Esophagus squamous epithelium (tissue), 5 donors: ENCODE measurements around the gene NENF. TPM values are rescaled to one million over a fixed set of nuclear protein-coding genes. Genes with fewer than 3 reads are reported as not detected.

Source experiments
- DNase-seq: peaks from one replicate; lab custom pipeline; 2025; lab: John Stamatoyannopoulos, UW
- H3K27ac ChIP-seq, 4 donors: fragments of 200-600 bp; sonication (generic); one replicate each; pipeline ENCODE4 v1.5.1; 2016 to 2019; ENCODE audit warnings: mild to moderate bottlenecking in 1 of 4
- H3K27me3 ChIP-seq, 4 donors: fragments of 200-600 bp; sonication (generic); 1 replicate in 3 of 4; 2 replicates in 1 of 4; pipeline versions ENCODE4 v1.5.1 to v1.6.0; 2017 to 2021; ENCODE audit warnings: antibody characterized with exemption in 1 of 4
- H3K36me3 ChIP-seq, 3 donors: fragments of 200-600 bp; sonication (generic); one replicate each; pipeline ENCODE4 v1.5.1; 2016 to 2019
- H3K4me1 ChIP-seq, 3 donors: fragments of 200-600 bp; sonication (generic); one replicate each; pipeline ENCODE4 v1.5.1; 2017 to 2019
- H3K4me3 ChIP-seq, 4 donors: fragments of 200-600 bp; sonication (generic); 1 replicate in 3 of 4; 2 replicates in 1 of 4; pipeline ENCODE4 v1.5.1; 2016 to 2019; ENCODE audit warnings: mild to moderate bottlenecking in 2 of 4, moderate library complexity in 1 of 4
- H3K9me3 ChIP-seq, 3 donors: fragments of 200-600 bp; sonication (generic); one replicate each; pipeline ENCODE4 v1.5.1; 2016 to 2019
- CTCF ChIP-seq, 6 experiments: fragments of 450-650 bp in 4 of 6; fragments of 200-600 bp in 2 of 6; sonication (generic) in 2 of 6; IDR thresholded peaks; one replicate each; pipeline ENCODE4 v1.5.1; 2016 to 2019; ENCODE audit warnings: antibody characterized with exemption in 6 of 6, mild to moderate bottlenecking in 4 of 6, moderate library complexity in 4 of 6
- POLR2A ChIP-seq, 4 donors: fragments of 450-650 bp; IDR thresholded peaks; one replicate each; pipeline ENCODE4 v1.6.1; 2017; ENCODE audit warnings: antibody characterized with exemption in 4 of 4, mild to moderate bottlenecking in 4 of 4, moderate library complexity in 3 of 4
- WGBS, 2 donors: methylation state at CpG; one replicate each; pipeline ENCODE4 v1.1.5; 2018; 5-methylcytosine and 5-hydroxymethylcytosine counted together
- intact Hi-C: fragments of 100-400 bp; cut with DNase I; formaldehyde crosslinking; loops from one replicate; pipeline ENCODE4 v1.15.0; 2022
- total RNA-seq, 4 donors: library from RNA; depleted of rRNA; stranded (reverse); fragments of >200 nt; gene quantifications; one replicate each; pipeline ENCODE4 v1.1.0, GENCODE V29; 2016
- donor health status: DM: yes; HTN: yes; CAD: no.

The NENF gene
- total RNA-seq, 4 donors from 2014 or later, result 31.0 to 65.8 (median 42.0) TPM

GRCh38 chr1:212447478-212447877 lies 14.8 kb downstream of the NENF start:
- no peaks in the 10 kb centered on the region for H3K9me3 ChIP-seq
- intact Hi-C loops, result no loop called here
- no peak overlapping the region for H3K27ac ChIP-seq
- peaks cover 0 to 2% (median 0%) of the 10 kb centered on the region in 3 donors for H3K4me1 ChIP-seq
- H3K27me3 ChIP-seq, result no peaks in the 10 kb centered on the region
- H3K4me3 ChIP-seq, result no peak overlapping the region
- peaks cover 0 to 45% (median 13%) of the 10 kb centered on the region in 3 donors for H3K36me3 ChIP-seq
- no peak for TF ChIP-seq CTCF (IDR thresholded peaks at IDR 0.05)
- no peak for TF ChIP-seq POLR2A (IDR thresholded peaks at IDR 0.05)
- DNase-seq, result no peak
- WGBS, 2 donors, result 57 to 89% methylated on average over 1 of the region's 2 CpGs

DNA sequence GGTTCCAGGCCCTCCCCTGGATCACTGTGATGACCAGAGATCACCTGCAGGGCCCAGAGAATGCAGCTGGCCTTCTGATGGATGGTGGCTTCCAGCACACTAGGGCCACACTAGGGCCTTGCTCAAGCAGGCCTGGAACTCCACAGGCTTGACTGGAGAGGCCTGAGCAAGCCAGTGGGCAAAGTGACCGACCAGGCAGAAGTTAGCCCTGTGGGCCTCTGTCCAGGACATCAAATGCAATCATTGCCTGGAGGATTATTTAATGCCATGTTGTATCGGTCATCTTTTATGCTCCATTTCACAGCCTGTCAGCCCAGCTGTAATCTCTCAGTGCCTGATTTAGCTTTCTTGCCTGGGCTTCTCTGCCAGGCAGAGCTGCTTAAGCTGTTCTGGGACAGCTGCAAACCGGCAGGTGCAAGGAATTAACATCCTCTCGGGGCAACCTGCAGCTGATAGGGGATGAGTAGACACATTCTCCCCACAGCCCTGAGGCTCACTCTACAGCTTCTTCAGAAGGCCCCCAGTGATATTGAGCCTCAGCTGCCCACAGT lies 17.7 kb downstream of the NENF start:
- peaks cover 0 to 15% (median 11%) of the 10 kb centered on the region in 3 donors for H3K4me1 ChIP-seq
- WGBS, 2 donors, result 52 to 83% methylated on average over 2 to 4 of the region's 4 CpGs
- no peak overlapping the region for H3K4me3 ChIP-seq
- H3K9me3 ChIP-seq, result no peaks in the 10 kb centered on the region
- intact Hi-C loops, result loop anchor here (5.0 to 10.0 kb wide), 2 partner anchors 83 to 386 kb away; no protein-coding TSS in a partner anchor
- H3K27ac ChIP-seq, result peak overlapping the region in 1 of 4 donors; percentile 9
- no peak for DNase-seq
- H3K27me3 ChIP-seq, result no peaks in the 10 kb centered on the region
- no peak for TF ChIP-seq CTCF (IDR thresholded peaks at IDR 0.05)
- peaks cover 0 to 22% (median 11%) of the 10 kb centered on the region in 3 donors for H3K36me3 ChIP-seq

DNA sequence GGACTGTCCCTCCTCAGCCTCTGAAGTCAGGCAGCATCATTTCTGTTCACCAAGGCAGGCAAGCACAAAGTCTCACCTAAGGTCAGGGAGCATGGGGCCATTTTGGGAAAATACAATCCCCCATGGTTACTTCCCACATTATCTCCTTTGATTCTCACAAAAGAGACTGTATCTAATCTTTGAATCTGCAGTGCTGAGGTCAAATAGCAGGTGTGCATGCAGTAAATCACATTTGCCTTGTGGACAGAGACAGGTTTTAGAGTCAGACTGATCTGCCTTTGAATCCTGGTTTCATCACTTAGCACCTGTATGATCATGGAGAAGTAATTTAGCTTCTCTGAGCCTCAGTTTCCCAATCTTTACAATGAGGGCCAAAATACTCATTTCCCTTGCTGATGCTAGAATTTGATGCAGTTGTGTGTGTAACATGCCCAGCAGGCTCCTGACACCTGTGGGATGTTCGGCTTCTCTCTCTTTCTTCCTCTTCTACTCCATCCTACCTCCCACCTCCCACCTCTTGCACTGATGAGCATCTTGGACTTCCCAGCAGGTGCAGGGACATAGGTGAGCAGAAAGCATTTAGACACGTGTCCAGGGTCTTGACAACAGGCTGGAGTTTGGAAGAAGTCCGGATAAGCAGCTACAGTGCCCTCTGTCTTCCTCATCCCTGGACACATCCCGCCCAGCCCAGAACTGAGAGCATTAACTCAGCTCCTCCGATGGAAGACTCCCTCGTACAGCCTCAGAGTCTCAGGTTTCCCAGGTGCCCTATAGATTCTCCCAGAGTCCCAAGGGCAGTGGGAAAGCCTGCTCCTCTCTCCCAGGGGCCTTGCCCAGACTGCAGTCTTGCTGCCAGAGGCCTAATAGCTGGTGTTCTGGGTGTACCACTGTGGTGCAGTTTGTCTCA lies 18.9 kb downstream of the NENF start:
- TF ChIP-seq CTCF (IDR thresholded peaks at IDR 0.05) (no peak), POLR2A (IDR thresholded peaks at IDR 0.05) (no peak)
- Histone ChIP-seq H3K4me3 (no peak overlapping the region), H3K36me3 (peaks cover 0 to 10% (median 0%) of the 10 kb centered on the region in 3 donors), H3K27me3 (no peaks in the 10 kb centered on the region), H3K27ac (no peak overlapping the region), H3K4me1 (peaks cover 0 to 26% (median 18%) of the 10 kb centered on the region in 3 donors), H3K9me3 (no peaks in the 10 kb centered on the region)
- intact Hi-C loops, result loop anchor here (5.0 to 10.0 kb wide), 2 partner anchors 84 to 387 kb away; no protein-coding TSS in a partner anchor
- DNase-seq, result no peak
- WGBS, 2 donors, result 95 to 100% methylated on average over 2 to 6 of the region's 6 CpGs

GRCh38 chr1:212452323-212453155 lies 19.8 kb downstream of the NENF start:
- WGBS, 2 donors, result 37 to 55% methylated on average over 11 to 15 of the region's 15 CpGs
- no peak for DNase-seq
- no peak for TF ChIP-seq CTCF (IDR thresholded peaks at IDR 0.05)
- TF ChIP-seq POLR2A (IDR thresholded peaks at IDR 0.05), result no peak
- no peaks in the 10 kb centered on the region for H3K9me3 ChIP-seq
- intact Hi-C loops, result loop anchor here (5.0 to 10.0 kb wide), 2 partner anchors 85 to 388 kb away; no protein-coding TSS in a partner anchor
- H3K27ac ChIP-seq, result peak overlapping the region in 3 of 4 donors; percentile 44 to 70 (median 50)
- H3K4me3 ChIP-seq, result no peak overlapping the region
- peaks cover 0 to 26% (median 18%) of the 10 kb centered on the region in 3 donors for H3K4me1 ChIP-seq
- peaks cover 0 to 1% (median 0%) of the 10 kb centered on the region in 3 donors for H3K36me3 ChIP-seq
- no peaks in the 10 kb centered on the region for H3K27me3 ChIP-seq
